Stimulated activated CD4-positive, alpha-beta T cell treated with anti-CD3 and anti-CD28 coated beads, Interleukin-12 subunit alpha, Interleukin-12 subunit beta, amount 100 ng/mL, for 48 hours (primary cell): ENCODE results near the gene CD82.

Source experiments
- DNase-seq, 3 donors: peaks; one replicate each; pipeline ENCODE4 v3.0.0-alpha.2; 2020; ENCODE audit warnings: low read depth in 2 of 3, low spot score in 1 of 3

Gene CD82

GRCh38 chr11:44565211-44565952 is at the start of gene CD82:
Gene CD82, plus strand, starts transcription at chr11:44565663. Its CDS starts 29,000 bp downstream, at chr11:44594663.
- DNase-seq: peak; percentile 98 to 100 (median 99)

GRCh38 chr11:44516688-44517507 is 48.6 kb upstream of the CD82 start:
- DNase-seq: no peak

- no peak for DNase-seq
These were observed 47.9 kb upstream of the CD82 start for GRCh38 chr11:44517541-44517940.

- DNase-seq: no peak
These were observed 46.4 kb upstream of the CD82 start for GRCh38 chr11:44518968-44519550.

- no peak for DNase-seq
These were observed 45.3 kb upstream of the CD82 start for GRCh38 chr11:44519989-44520737.

- DNase-seq: no peak
These were observed 44.3 kb upstream of the CD82 start for GRCh38 chr11:44521148-44521547.

- DNase-seq: no peak
These were observed 43.2 kb upstream of the CD82 start for GRCh38 chr11:44522294-44522693.

GRCh38 chr11:44524346-44524745 is 41.1 kb upstream of the CD82 start:
- DNase-seq: no peak

- DNase-seq: no peak
These were observed 40.7 kb upstream of the CD82 start for GRCh38 chr11:44524751-44525201.

- DNase-seq: no peak
These were observed 39.8 kb upstream of the CD82 start for GRCh38 chr11:44525473-44526252.

GRCh38 chr11:44526438-44526837 is 39.0 kb upstream of the CD82 start:
- DNase-seq: no peak

- no peak for DNase-seq
These were observed 38.0 kb upstream of the CD82 start for GRCh38 chr11:44527476-44527875.

- DNase-seq: no peak
These were observed 37.4 kb upstream of the CD82 start for GRCh38 chr11:44528103-44528502.

GRCh38 chr11:44528581-44528980 is 36.9 kb upstream of the CD82 start:
- no peak for DNase-seq

- no peak for DNase-seq
These were observed 35.5 kb upstream of the CD82 start for GRCh38 chr11:44529895-44530412.

- DNase-seq: peak in 2 of 3 donors; percentile 24 to 68
These were observed 34.9 kb upstream of the CD82 start for GRCh38 chr11:44530413-44531115.

GRCh38 chr11:44531116-44531504 is 34.4 kb upstream of the CD82 start:
- no peak for DNase-seq

GRCh38 chr11:44531636-44532035 is 33.8 kb upstream of the CD82 start:
- no peak for DNase-seq

- no peak for DNase-seq
These were observed 32.7 kb upstream of the CD82 start for GRCh38 chr11:44532809-44533208.
